Urinary bladder (tissue), 4 donors: ENCODE results near the gene SZT2. TPM values are rescaled to one million over a fixed set of nuclear protein-coding genes. Genes with fewer than 3 reads are reported as not detected.

Experiments
- DNase-seq: peaks from one replicate; pipeline ENCODE4 v3.0.0-alpha.2; 2015; ENCODE audit errors: extremely low spot score
- H3K27ac ChIP-seq: one replicate; pipeline ENCODE4 v1.5.1; 2013; ENCODE audit warnings: low read depth, mild to moderate bottlenecking, moderate library complexity
- H3K36me3 ChIP-seq: one replicate; pipeline ENCODE4 v1.6.1; 2013; ENCODE audit warnings: mild to moderate bottlenecking, moderate library complexity; ENCODE audit not compliant: insufficient read depth
- H3K4me1 ChIP-seq: one replicate; pipeline ENCODE4 v1.6.1; 2013; ENCODE audit warnings: mild to moderate bottlenecking, moderate library complexity; ENCODE audit not compliant: insufficient read depth
- H3K4me3 ChIP-seq: one replicate; pipeline ENCODE4 v1.5.1; 2013; ENCODE audit warnings: low read depth, low read length
- WGBS: extraction: QIAGEN DNeasy Blood & Tissue Kit; methylation state at CpG from one replicate; pipeline ENCODE4 v1.1.7; 2013; 5-methylcytosine and 5-hydroxymethylcytosine counted together
- polyA plus RNA-seq: library from polyadenylated mRNA; stranded (reverse); fragments of 200-250 nt; gene quantifications from one replicate; pipeline ENCODE4 v1.2.3, GENCODE V29; 2013
- total RNA-seq: library from RNA; depleted of rRNA; stranded (reverse); fragments of >200 nt; gene quantifications from one replicate; pipeline ENCODE4 v1.2.3, GENCODE V29; 2014
- donor health status: healthy with polysubstance abuse.
- donor health status: healthy.

SZT2 gene
- total and polyA plus RNA-seq, 2 donors, result 14.9 to 42.3 TPM

- Histone ChIP-seq H3K27ac (no peak overlapping the region), H3K36me3 (no peaks in the 10 kb centered on the region), H3K4me1 (no peaks in the 10 kb centered on the region), H3K4me3 (no peak overlapping the region)
- 91% methylated on average over 7 of the region's 7 CpGs for WGBS
- no peak for DNase-seq
Measured at GRCh38 chr1:43440358-43440757, 50.7 kb downstream of the SZT2 start.

DNA sequence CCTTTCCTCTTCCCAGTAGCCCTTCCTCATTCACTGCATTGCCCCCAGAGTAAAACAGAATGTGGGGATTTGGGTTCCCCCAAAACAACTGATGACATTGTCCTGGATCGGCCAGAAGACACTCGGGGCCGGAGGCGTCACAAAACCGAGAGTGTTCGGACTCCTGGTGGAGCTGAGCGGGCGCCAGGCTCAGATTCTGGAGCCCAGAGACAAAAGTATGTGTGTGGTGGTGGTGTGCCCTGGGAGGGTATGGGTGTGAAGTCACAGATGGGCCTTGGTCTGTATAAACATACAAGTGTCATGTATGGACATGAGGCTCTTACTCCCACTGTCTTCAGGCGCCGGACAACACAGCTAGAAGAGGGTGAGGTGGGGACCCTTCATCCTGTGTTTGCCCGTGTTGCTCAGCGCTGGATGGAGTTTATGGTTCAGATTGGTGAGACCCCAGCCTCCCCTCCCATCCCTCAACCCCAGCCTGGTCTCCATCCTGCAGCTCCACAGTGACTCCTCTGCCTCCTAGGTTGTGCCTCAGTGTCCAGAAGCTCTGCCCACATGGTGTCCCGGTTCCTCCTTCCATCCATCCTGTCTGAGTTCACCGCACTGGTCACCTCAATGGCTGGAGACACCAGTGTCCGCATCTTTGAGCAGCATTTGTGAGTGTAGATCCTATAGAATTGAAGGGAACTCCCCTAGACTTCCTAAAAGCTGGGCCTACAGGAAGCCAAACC is 51.6 kb downstream of the SZT2 start:
- no peaks in the 10 kb centered on the region for H3K36me3 ChIP-seq

DNA sequence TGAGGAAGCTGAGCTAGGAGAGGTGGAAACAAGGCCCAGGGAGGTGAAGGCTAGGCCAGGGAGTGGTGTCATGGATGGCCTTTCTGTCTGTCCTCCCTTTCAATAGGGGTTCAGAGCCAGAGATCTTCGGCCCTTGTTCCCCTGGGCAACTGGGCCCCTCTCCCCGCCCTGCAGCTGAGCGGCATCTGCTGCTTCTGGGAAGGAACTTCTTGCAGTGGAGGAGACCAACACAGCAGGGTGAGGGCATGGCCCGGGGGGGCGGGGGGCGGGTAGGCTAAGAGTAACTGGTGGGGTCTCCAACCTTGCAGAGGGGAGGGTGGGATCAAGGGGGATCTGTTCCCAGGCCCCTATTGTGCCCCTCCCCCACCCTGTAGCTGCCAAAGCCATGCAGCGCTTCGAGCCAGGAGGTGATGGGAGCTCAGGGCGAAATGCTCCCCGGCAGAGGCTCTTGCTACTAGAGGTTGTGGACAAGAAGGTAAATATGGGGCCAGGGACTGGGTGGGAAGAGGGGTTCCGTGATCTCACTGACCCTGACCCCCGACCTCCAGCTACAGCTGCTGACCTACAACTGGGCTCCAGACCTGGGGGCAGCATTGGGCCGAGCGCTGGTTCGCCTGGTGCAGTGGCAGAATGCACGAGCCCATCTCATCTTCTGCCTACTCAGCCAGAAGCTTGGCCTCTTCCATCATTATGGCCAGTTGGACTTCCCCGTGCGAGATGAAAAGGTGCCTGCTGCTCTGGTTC is 52.4 kb downstream of the SZT2 start:
- WGBS, result 90% methylated on average over 18 of the region's 18 CpGs
- Histone ChIP-seq H3K4me3 (no peak overlapping the region), H3K4me1 (no peaks in the 10 kb centered on the region), H3K27ac (no peak overlapping the region), H3K36me3 (no peaks in the 10 kb centered on the region)
- DNase-seq, result no peak

More for the DNA sequence above, 51.6 kb downstream of the SZT2 start:
- WGBS, result 95% methylated on average over 15 of the region's 15 CpGs
- no peak overlapping the region for H3K27ac ChIP-seq
- DNase-seq, result no peak
- H3K4me1 ChIP-seq, result no peaks in the 10 kb centered on the region
- H3K4me3 ChIP-seq, result no peak overlapping the region

DNA sequence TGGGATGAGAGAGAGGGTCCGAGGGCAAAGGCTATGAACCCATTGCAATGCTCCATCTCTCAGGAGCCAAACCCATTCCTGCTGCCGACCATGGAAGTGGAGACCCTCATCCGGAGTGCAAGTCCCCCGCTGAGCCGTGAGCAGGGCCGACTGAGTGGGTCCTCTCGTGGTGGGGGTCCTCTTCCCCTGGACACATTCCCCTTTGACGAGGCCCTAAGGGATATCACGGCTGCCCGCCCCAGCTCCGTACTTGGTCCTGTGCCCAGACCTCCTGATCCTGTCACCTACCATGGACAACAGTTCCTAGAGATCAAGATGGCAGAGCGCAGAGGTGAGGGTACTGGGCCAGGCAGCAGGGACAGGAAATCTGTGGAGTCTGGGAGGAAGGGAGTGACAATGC is 53.1 kb downstream of the SZT2 start:
- Histone ChIP-seq H3K4me1 (no peaks in the 10 kb centered on the region), H3K4me3 (no peak overlapping the region), H3K27ac (no peak overlapping the region), H3K36me3 (no peaks in the 10 kb centered on the region)
- 88% methylated on average over 12 of the region's 12 CpGs for WGBS
- DNase-seq, result no peak

GRCh38 chr1:43443197-43443946 is 53.7 kb downstream of the SZT2 start:
- whole genome bisulfite sequencing, result 92% methylated on average over 16 of the region's 16 CpGs
- no peak for DNase-seq
- Histone ChIP-seq H3K4me1 (no peaks in the 10 kb centered on the region), H3K4me3 (no peak overlapping the region), H3K27ac (no peak overlapping the region), H3K36me3 (no peaks in the 10 kb centered on the region)

DNA sequence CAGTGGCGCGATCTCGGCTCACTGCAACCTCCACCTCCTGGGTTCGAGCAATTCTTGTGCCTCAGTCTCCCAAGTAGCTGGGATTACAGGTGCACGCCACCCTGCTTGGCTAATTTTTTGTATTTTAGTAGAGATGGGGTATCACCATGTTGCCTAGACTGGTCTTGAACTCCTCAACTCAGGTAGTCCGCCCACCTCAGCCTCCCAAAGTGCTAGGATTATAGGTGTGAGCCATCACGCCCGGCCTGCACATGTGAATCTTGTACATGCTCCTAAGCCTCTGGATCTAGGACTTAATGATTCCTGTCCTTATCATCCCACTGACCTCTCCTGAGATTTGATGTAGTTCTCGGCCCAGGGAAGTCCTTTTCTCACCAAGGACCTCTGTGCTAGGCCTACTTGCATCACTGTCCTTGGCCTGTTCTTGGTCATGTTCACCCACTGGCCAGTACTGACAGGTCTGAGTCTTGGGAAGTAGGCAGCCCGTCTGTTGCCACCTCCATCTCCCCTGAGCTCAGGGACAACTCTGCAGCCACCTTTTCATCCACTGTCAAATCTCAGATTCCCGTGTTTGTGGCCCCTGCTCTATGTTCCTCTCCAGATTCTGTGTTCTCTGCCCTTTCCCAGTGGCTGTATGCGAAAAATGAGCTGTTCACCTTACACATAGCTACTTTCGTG is 54.6 kb downstream of the SZT2 start:
- H3K27ac ChIP-seq, result no peak overlapping the region
- no peaks in the 10 kb centered on the region for H3K4me1 ChIP-seq
- DNase-seq, result no peak
- H3K36me3 ChIP-seq, result no peaks in the 10 kb centered on the region
- 92% methylated on average over 13 of the region's 13 CpGs for WGBS
- H3K4me3 ChIP-seq, result no peak overlapping the region

DNA sequence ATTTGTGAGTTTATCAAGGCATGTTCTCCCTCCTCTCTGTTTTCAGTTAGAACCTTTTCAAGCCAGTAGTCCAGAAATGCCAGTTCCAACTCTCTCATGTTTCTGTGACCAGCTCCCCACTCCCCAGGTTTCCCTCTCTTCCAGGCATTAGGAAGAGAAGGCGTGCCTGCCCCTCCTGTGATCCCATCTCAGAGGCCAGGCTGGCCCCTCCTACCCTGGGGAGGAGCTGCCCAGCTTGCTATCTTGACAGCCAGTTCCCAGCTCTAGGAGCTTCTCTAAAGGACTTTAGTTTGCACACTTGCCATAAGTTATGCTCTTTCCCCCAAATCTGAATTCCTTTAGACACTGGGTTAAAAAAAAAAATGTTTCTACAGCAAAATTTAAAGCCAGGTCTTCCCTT is 55.1 kb downstream of the SZT2 start:
- Histone ChIP-seq H3K36me3 (no peaks in the 10 kb centered on the region), H3K4me1 (no peaks in the 10 kb centered on the region), H3K4me3 (no peak overlapping the region), H3K27ac (no peak overlapping the region)
- no peak for DNase-seq
- 52% methylated on average over 1 of the region's 1 CpG for WGBS

DNA sequence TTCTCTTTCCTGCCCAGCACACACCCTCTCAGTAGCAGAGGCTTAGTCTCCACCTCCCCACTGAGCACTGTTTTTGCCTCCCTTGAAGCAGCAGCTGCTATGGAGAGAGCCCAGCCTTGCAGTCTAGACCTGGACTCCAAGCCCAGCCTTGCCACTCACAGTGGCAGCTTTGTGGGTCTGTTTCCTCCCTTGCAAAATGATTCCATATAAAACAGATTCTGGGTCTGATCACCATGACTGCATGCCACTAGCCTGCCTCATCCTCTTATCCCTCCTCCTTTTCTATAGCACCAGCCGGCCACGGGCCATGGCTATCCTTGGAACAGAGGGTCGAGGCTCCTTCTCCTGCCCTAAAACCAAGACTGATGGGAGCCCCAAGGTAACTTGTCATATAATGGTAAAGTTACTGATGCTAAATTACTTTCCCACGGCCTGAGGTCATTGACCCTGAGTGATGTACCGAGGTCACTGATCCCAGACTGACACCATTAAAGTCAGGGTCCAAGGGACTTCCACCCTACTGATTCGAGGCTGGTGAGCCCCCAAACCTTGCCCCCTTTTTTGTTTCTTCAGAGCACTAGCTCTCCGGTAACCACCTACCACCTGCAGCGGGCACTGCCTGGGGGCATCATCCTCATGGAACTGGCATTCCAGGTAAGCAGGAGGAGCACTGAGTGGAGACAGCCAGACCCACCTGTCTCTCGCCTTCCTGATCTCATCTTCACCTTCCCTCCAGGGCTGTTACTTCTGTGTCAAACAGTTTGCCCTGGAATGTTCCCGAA is 56.1 kb downstream of the SZT2 start:
- WGBS, result 94% methylated on average over 10 of the region's 10 CpGs

GRCh38 chr1:43446388-43446740 is 56.7 kb downstream of the SZT2 start:
- Histone ChIP-seq H3K27ac (no peak overlapping the region), H3K36me3 (peaks cover 4% of the 10 kb centered on the region), H3K4me1 (no peaks in the 10 kb centered on the region), H3K4me3 (no peak overlapping the region)
- WGBS, result 95% methylated on average over 4 of the region's 4 CpGs
- no peak for DNase-seq

More for the DNA sequence above, 56.1 kb downstream of the SZT2 start:
- Histone ChIP-seq H3K4me3 (no peak overlapping the region), H3K27ac (no peak overlapping the region), H3K36me3 (peaks cover 4% of the 10 kb centered on the region), H3K4me1 (no peaks in the 10 kb centered on the region)
- DNase-seq, result no peak

DNA sequence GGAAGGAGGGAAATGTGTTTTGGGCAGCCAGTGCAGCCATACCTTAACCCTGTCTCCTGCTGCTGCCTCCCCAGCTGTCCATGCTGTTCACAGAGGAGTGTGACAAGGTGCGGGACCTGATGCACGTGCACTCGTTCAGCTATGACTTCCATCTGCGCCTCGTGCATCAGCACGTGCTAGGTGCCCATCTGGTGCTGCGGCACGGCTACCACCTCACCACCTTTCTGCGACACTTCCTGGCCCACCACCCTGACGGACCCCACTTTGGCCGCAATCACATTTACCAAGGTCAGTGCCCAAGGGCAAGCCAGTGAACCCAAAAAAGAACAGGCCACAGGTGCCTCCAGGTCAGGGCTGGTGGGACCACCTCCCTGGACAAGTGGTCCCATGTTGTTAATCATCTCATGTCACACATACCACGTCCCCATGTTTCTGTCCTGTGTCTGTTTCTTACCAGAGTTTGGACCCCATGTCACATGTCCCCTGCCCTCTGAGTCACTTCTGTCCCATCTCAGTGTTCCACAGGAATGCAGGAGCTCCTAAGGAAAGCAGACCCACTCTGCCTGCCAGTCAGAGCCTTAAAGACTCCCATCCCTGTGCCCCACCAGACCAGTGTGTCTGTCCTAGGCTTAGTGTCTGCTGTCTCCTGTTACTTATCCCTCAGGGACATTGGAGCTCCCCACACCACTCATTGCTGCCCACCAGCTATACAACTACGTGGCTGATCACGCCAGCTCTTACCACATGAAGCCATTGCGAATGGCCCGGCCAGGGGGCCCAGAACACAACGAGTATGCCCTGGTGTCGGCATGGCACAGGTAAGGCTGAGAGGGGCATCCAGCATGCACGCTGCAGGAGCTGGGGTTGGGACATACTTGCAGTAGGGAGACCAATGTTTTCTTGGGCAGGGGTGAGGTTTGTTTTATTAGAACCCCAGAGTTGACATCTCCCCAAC is 57.5 kb downstream of the SZT2 start:
- Histone ChIP-seq H3K4me1 (no peaks in the 10 kb centered on the region), H3K4me3 (no peak overlapping the region), H3K36me3 (peaks cover 5% of the 10 kb centered on the region), H3K27ac (no peak overlapping the region)
- DNase-seq, result no peak
- 93% methylated on average over 19 of the region's 19 CpGs for WGBS

- Histone ChIP-seq H3K4me1 (no peaks in the 10 kb centered on the region), H3K27ac (no peak overlapping the region), H3K36me3 (peaks cover 7% of the 10 kb centered on the region), H3K4me3 (no peak overlapping the region)
- 87% methylated on average over 25 of the region's 25 CpGs for WGBS
- DNase-seq, result no peak
Measured at GRCh38 chr1:43447891-43448708, 58.4 kb downstream of the SZT2 start.
